Fibroblast of the conjunctiva (primary cell): Measurements from ENCODE around the gene CDK7.
"Not testable (repeated sequence)": the region's sequence is repeated elsewhere in the genome, so short reads cannot be mapped to it uniquely, and the experiment has no call there.

Experiments
- DNase-seq: peaks from one replicate; pipeline ENCODE4 v3.0.0-alpha.2; 2010; ENCODE audit warnings: low read depth

The CDK7 gene

DNA sequence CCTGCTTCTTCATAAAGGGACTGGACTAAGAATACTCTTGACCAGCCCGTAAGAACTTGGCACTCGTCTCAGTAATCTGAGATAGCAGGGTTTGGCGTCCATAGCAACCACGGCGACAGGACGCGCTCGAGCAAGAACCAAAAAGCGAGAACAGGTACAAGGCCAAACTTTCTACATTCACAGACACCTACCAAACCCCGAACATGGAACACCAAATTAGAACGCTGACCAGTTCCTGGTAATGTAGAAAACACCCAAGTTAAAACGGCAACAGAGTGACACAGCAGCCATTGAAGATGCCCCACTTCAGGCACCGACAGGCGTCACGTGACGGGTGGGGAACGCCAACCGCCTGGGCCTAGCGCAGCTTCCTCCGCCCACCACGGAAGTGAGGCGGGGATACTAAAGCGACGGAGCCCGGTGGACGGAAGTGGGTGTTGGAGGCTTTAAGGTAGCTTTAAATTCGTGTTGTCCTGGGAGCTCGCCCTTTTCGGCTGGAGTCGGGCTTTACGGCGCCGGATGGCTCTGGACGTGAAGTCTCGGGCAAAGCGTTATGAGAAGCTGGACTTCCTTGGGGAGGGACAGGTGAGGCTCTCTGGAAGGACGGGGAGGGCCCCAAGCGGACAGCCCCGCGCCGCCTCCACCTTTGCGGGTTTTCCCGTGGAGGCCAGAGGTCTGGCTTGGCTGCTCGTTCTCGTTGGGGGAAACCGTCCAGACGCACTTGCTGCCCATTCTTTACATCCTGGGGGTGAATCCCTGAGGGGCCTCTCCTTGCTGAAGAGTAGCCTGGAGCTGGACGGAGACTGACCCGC, at the start of gene CDK7:
TSS of gene CDK7 (plus strand) at position 430 of the 812 bp plus-strand sequence. CDS start at position 520, 90 bp downstream.
- DNase-seq = peak; percentile 86

DNA sequence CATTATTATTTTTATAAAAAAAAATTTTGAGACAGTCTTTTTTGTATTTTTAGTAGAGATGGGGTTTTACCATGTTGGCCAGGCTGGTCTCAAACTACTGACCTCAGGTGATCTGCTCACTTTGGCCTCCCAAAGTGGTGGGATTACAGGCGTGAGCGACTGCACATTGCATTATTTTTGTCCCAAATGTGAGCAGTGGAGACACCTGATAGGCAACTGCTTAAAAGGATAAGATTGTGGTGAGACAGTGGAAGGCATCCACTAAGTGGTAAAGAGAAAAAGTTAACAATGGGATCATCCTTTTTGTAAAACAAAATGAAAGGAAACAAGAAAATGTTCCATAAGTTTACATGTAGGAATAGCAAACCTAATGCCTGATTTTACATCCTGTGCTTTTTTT, 47.3 kb upstream of the CDK7 start:
- DNase-seq = no peak

DNA sequence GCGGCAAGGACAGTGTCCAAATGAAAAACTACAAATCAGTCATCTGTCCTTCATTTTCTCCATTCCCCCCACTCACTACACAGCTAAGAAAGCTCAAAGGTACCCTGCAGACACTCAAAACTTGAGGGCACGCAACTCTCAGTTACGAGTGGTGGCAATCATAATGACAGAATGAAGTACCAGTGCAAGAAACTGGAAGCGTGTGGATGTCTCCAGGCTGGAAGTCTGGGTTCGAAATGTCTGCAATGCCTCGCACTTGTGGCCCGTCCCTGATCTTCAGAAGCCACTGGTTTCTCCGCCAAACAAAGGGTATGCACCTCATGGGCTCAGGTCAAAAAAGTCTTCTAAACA, 45.9 kb upstream of the CDK7 start:
- DNase-seq = no peak

DNA sequence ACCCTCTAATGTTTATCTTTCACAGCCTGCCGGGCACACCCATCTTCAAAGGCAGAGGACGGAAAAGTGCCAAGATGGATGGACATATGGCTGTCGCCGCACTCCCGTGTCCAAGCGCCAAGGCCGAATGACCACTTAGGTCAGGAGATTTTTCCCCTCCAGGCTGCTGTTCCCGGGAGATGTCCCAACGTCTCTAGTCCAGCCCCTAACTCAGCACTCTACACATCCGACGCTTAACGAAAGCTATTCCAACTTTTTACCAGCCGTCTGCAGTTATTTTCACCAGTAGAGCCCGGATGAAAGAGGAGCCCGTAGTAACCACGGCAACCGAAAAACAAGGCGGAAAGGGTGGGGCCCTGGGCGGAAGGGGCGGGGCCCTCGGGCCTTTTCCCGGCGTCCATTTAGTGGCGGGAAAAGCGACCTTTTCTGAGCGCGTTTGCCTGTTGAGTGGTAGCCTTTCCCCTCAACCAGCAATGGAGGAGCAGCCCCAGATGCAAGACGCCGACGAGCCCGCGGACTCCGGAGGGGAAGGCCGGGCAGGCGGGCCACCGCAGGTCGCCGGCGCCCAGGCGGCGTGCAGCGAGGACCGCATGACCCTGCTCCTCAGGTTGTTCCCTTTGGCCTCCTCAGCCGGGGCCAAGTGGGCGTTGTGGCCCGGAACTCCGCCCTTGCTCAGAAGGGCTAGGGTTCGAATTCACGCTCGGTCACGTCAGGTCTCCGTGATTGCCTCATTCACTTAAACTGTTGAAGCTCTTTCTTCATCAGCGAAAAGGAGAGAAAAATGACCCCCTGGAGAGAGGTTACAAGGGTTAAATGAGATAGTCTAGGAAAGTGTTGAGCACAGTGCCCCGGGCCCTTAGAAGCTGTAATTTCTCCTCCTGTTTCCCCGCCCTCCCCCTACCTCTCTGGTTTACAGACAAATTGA, 45.3 kb upstream of the CDK7 start, which contains the start of gene CENPH:
TSS of gene CENPH (plus strand) at position 422 of the 925 bp plus-strand sequence. CDS start at position 474, 52 bp downstream.
- DNase-seq = peak; percentile 74

DNA sequence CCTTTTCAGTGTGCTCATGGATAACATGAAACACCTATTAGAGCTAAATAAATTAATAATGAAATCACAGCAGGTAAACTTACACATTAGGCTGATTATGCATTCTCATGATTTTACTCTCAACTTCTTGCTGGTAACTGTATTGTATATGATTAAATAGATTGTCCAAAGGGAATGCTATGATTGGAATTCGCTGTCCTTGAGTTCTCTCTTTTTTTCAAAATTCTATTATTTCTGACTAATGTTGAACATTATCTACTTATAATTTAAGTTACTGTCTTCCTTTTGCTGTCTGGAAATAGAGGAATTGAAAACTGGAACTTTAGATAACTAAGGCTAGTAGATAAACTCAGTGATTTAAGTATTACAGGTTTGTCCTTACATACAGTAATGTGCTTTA, 32.2 kb upstream of the CDK7 start:
- DNase-seq = no peak

DNA sequence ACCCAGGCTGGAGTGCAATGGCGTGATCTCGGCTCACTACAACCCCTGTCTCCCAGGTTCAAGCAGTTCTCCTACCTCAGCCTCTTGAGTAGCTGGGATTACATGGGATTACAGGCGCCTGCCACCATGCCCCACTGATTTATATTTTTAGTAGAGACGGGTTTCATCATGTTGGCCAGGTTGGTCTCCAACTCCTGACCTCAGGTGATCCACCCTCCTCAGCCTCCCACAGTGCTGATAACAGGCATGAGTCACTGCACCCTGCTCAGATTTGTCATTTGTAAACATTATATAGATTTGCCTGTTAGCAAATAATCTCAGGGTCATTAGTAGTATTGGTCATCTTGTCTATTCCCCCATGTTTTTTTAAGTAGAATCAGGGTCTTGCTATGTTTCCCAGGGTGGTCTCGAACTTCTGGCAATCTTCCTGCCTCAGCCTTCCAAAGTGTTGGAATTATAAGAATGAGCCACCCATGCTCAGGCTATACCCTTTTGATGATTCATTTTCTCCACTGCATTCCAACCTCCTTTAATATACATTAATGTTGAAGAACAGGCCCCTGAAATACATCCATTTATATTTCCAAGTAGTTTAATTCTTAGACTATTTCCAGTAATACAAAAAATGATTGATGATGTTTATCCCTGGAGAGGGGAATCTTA, 28.0 kb upstream of the CDK7 start:
- no peak for DNase-seq

DNA sequence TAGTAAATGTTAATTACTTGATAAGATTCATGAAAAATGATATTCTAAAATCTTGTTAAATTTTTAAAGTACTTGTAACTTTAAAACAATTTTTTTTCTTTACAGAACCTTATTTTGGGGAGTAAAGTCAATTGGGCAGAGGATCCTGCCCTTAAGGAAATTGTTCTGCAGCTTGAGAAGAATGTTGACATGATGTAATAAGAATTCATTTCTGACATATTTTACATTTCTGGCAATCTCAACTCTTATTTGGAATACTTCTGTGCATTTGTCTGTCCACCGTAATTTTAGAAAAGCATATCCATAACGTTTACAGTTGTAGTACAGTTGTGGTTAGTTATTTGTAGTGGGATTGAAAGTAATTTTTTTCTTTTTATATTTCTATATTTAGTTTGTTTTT, 25.1 kb upstream of the CDK7 start:
- DNase-seq = no peak

DNA sequence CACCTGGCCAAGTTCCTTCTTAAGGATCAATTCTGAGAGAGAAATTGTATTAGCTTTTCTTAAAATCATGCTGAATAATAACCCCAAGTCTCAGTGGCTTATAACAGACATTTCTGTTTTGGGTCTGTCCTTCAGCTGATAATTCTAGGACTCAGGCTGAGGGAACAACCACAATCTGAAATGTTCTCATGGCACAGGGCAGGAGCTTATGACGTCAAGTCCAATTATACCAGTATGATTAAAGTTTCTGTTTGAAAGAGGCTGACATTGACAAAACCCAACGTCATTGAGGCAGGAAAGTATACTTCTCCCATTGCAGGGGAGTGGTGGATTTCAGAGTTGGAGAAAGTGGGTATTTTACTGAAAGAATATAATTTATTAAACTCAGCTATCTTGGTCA, 23.5 kb upstream of the CDK7 start:
- no peak for DNase-seq

DNA sequence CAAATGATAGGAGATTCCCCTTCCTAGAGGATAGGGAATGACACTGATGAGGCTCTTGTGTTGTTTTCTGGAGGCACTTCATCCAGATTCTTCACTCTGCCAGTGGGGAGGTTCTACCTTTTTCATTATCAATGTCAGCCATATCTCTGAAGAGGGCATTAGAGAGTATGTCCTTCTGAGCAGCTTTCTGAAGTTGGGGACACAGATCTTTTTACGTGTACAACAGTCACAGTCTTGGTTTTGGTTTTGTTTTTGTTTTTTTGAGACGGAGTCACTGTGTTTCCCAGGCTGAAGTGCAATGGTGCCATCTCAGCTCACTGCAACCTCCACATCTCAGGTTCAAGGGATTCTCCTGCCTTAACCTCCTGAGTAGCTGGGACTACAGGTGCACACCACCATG, 22.7 kb upstream of the CDK7 start:
- DNase-seq = no peak

DNA sequence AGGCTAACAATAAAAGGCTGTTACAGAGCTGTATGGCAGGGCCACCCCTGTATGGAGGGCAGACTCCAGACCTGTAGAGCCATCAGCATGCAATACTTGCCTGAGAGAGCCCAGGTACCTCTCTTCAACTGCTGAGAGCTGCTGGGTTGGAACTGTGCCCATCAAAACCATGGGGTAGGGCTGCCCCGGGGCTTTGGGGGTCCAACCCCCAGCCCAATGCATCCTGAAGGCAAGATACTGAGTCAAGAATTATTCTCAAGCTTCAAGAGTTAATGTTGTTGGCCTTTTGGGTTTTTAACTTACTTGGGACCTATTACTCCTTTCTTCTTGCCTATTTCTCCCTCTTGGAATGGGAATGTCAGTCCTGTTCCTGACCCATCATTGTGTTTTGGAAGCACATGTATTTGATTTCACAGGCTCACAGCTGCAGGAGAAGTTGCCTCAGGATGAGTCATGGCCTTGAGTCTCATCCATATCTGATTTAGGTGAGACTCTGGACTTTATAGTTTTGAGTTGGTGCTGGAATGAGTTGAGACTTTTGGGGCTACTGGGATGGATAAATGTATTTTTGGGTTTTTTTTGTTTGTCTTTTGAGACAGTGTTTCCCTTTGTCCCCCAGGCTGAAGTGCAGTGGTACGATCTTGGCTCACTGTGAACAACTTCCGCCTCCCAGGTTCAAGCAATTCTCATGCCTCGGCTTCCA, 21.0 kb upstream of the CDK7 start:
- DNase-seq = peak; percentile 28

DNA sequence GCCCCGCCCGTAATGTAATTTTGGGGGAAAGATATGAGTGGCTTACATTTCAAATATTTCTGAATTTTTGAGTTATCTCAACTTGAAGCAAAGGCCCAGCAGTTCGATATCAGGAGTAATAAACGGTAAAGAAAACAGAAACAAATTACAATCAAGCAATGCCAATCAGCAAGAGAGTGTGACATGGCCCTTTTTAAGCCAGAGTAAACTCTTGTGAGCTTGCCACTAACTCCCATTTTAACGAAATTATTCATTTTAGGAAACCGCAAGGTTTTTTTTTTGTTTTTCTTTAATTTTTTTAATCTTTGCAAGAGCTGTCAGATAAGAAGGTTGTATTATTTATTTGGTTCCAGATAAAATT, 17.6 kb upstream of the CDK7 start:
- DNase-seq = no peak

DNA sequence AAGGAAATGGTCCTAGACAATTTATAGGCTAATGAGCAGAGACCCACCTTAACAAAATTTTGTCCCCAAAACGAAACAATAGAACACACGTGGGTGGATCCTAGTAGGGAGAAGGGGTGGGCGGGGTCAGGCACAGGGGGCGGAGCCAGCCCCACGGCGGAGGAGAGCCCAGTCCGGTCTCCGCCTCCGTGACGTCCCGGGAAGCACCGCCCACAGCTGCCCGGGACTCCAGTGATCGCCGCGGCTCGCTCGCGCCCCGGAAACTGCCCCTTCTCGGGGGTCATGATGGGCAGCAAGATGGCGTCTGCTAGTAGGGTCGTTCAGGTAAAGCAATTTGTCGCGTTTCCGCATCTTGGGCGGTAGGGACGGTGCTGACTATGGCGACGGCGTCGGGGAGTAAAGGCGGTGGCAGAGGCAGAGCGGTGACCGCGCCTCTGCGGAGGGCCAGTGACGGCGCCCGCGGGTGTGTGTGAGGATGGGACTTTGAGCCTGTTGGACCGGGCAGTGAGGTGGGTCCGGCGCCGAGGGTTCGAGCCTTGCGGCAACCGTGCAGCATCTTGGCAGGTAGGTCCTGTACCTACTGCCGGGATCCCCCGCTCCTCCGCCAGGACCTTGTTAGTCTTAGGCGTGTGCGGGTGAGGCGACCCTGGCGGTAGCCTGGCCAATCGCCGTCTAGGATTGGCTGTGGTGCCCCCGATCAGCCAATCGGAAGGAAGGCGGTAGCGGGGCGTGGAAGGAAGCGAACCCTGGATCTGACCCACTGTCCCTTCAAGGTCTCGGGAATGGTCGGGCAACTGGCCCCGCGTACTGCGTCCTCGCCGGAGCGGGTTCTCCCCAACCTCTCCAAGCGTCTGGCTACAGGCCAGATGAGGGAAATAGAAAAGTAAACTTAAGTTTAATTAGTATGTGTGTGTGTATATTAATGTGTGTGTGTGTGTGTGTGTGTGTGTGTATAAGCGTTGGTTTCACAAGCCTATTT, 16.8 kb upstream of the CDK7 start:
- DNase-seq = peak; percentile 89

DNA sequence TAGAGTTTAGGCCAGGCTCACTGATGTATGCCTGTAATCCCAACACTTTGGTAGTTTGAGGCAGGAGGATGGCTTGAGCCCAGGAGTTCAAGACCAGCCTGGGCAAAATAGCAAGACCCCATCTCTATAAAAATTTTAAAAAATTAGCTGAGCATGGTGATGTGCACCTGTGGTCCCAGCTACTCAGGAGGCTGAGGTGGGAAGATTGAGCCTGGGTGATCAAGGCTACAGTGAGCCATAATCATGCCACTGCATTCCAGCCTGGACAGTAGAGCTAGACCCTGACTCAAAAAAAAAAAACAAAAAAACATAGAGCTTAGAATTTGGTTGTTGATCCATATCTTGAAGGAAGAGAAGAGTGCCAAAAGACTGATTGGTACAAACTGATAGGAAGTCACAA, 14.7 kb upstream of the CDK7 start:
- DNase-seq = no peak

DNA sequence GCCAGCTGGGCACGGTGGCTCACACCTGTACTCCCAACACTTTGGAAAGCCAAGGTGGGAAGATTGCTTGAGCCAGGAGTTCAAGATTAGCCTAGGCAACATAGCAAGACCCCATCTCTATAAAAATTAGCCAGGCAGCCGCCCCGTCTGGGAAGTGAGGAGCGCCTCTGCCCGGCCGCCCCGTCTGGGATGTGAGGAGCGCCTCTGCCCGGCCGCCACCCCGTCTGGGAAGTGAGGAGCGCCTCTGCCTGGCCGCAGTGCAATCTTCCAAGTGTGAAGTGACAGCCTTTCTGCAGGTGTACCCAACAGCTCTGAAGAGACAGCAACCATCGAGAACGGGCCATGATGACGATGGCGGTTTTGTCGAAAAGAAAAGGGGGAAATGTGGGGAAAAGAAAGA, 14.3 kb upstream of the CDK7 start:
- DNase-seq = not testable (repeated sequence)

DNA sequence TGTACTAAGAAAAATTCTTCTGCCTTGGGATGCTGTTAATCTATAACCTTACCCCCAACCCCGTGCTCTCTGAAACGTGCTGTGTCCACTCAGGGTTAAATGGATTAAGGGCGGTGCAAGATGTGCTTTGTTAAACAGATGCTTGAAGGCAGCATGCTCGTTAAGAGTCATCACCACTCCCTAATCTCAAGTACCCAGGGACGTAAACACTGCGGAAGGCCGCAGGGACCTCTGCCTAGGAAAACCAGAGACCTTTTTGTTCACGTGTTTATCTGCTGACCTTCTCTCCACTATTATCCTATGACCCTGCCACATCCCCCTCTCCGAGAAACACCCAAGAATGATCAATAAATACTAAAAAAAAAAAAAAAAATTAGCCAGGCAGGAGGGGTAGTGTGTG, 13.9 kb upstream of the CDK7 start:
- DNase-seq = not testable (repeated sequence)

DNA sequence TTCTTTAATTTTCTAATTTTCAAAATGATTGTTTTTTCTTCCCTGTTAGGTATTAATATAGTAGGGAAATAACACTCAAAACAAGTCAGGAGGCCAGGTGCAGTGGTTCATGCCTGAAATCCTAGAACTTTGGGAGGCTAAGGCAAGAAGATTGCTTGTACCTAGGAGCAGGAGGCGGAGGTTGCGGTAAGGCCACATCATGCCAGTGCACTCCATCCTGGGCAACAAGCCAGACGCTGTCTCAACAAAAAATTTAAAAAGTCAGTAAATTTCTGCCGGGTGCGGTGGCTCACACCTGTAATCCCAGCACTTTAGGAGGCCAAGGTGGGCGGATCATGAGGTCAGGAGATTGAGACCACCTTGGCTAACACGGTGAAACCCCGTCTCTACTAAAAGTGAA, 10.2 kb upstream of the CDK7 start:
- no peak for DNase-seq

DNA sequence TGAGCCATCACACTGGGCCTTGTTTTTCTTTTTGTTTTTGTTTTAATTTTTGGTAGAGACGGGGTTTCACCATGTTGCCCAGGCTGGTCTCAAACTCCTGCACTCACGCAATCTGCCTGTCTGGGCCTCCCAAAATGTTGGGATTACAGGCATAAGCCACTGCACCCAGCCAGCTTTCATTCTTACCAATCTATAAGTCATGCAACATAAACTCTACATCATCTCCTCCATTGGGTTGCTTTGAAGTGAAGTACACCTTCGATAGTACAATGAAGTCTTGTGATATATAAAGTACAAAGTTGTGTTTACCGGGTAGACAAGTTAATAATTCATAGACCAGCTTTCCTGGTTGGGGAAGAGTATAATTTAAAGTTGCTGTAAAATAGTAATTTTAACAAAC, 8.8 kb upstream of the CDK7 start:
- no peak for DNase-seq

DNA sequence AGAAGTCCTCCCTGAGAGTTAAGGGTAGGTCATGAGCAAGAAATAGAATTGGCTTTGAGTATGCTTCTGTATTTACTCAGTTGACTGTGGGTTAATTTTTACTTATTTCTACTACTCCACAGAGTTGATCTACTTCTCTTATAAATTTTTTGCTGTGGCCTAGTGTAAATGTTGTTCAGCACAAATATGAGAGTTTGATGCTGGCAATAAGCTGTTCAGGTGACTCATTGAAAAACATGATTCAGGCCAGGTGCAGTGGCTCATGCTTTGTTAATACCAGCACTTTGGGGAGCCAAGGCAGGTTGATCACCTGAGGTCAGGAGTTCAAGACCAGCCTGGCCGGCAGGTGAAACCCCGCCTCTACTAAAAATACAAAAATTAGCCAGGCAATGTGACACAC, 4.5 kb upstream of the CDK7 start:
- no peak for DNase-seq

DNA sequence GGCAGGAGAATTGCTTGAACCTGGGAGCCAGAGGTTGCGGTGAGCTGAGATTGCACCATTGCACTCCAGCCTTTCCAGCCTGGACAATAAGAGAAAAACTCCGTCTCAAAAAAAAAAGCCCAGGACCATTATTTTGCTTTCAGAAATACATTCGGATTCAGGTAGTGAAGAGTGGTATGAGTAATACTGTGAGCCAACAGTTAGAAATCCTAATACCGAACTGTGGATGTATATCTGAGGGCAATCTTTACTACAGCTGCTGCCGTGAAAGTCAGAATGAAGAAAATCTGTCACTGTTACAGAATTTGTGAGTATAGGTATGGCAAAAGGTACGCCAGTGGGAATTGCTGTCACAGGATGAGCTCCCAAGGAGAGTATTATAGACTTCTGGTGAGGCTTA, 3.4 kb upstream of the CDK7 start:
- no peak for DNase-seq

DNA sequence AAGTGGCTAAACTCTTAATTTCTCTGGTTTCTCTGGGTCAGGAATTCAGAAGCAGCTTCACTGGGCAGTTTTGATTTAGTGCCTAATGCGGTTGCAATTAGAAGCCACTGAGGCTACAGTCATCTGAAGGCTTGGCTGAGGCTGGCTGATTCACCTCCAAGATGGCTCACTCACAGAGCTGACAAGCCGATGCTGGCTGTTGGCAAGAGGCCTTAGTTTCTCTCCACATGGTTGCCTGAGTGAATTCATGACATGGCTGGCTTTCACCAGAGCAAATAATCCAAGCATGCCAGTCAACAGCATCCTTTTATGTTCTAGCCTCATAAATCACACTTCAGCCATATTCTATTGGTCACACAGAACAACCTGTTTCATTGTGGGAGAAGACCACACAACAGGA, 2.8 kb upstream of the CDK7 start:
- DNase-seq = no peak

DNA sequence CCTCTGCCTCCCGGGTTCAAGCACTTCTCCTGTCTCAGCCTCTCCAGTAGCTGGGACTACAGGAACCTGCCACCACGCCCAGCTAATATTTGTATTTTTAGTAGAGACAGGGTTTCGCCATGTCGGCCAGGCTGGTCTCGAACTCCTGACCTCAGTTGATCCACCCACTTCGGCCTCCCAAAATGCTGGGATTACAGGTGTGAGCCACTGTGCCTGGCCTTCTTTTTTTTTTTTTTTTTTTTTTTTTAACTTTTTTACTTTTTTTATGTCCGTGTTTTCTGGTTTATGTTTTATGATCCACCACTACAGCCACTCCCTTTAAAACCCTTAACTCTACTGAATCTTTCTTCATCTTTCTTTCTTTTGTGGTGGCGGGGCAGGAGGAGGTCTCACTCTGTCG, 2.0 kb downstream of the CDK7 start:
- DNase-seq = not testable (repeated sequence)
